K562 (cell line): Measurements from ENCODE around the gene LY6G5B. TPM values are rescaled to one million over a fixed set of nuclear protein-coding genes. Genes with fewer than 3 reads are reported as not detected.

ENCODE experiments used
- ATAC-seq: fragments of 200-7000 bp; cut with Tn5 transposase; 3 replicates; pipeline ENCODE4 v1.9.1; 2020; ENCODE audit warnings: moderate library complexity
- BruUV-seq: library from RNA; stranded (reverse); fragments of 400-500 nt; replicated peaks from 2 replicates; lab custom pipeline; 2021; lab: Mats Ljungman, UMichigan
- CTCF ChIA-PET: fragments of 300-600 bp; formaldehyde crosslinking; extraction: SDS; loops from one replicate; lab custom pipeline; 2021; ENCODE audit warnings: low intra/inter-chr PET ratio; lab: Yijun Ruan, JAX
- POLR2A ChIA-PET: fragments of 300-600, 350-650 bp; sonication (Branson Sonifier 250); formaldehyde crosslinking; extraction: SDS; loops from one replicate; lab custom pipeline; 2021; ENCODE audit warnings: antibody characterized with exemption, inconsistent platforms; lab: Yijun Ruan, JAX
- DNase-seq, 4 experiments: peaks; one replicate each; pipeline versions ENCODE4 v3.0.0 to v3.0.0-alpha.2; 2011 to 2018; ENCODE audit warnings: low spot score in 3 of 4, mixed read lengths in 3 of 4; ENCODE audit errors: extremely low read depth in 1 of 4
- FAIRE-seq: peaks from 2 replicates; lab custom pipeline; 2011; peaks lifted over from hg19 to GRCh38; lab: Jason Lieb, UNC
- H2AFZ ChIP-seq: 2 replicates; pipeline ENCODE4 v1.6.0; 2011; ENCODE audit warnings: low read depth, low read length, control low read depth, inconsistent platforms
- H3K27ac ChIP-seq: fragments of 200-600 bp; 3 replicates; pipeline ENCODE4 v1.8.0; 2011; ENCODE audit warnings: low read depth, mild to moderate bottlenecking, control low read depth, inconsistent platforms, low read length, moderate library complexity, mixed read lengths; ENCODE audit errors: extremely low read depth
- H3K27me3 ChIP-seq, 2 experiments: fragments of 300-600 bp in 1 of 2; 2 replicates in 1 of 2; 3 replicates in 1 of 2; pipeline versions ENCODE4 v1.6.0 to v1.8.0; 2011; ENCODE audit warnings: inconsistent platforms in 2 of 2, low read length in 2 of 2, mild to moderate bottlenecking in 1 of 2, mixed read lengths in 1 of 2, moderate library complexity in 1 of 2; ENCODE audit not compliant: control insufficient read depth in 2 of 2, insufficient read depth in 2 of 2
- H3K36me3 ChIP-seq: fragments of 300-600 bp; 3 replicates; pipeline ENCODE4 v1.8.0; 2011; ENCODE audit warnings: mild to moderate bottlenecking, low read length, inconsistent platforms; ENCODE audit not compliant: control insufficient read depth, insufficient read depth
- H3K4me1 ChIP-seq, 2 experiments: fragments of 200-600 bp in 1 of 2; replicated peaks in 1 of 2; 2 replicates in 1 of 2; 3 replicates in 1 of 2; pipeline versions ENCODE4 v1.5.1 to v1.8.0; 2011; ENCODE audit warnings: inconsistent platforms in 2 of 2, low read length in 2 of 2, mild to moderate bottlenecking in 1 of 2, mixed read lengths in 1 of 2, moderate library complexity in 1 of 2; ENCODE audit not compliant: control insufficient read depth in 2 of 2, insufficient read depth in 2 of 2
- H3K4me2 ChIP-seq: 2 replicates; pipeline ENCODE4 v1.6.1; 2011; ENCODE audit warnings: low read length, control low read depth, inconsistent platforms, mixed read lengths; ENCODE audit not compliant: insufficient read depth
- H3K4me3 ChIP-seq: fragments of 200-600 bp; sonication (generic), shearing (Covaris generic); 2 replicates; pipeline ENCODE4 v1.5.1; 2016; ENCODE audit warnings: control low read depth, inconsistent platforms
- H3K79me2 ChIP-seq: fragments of 200-600 bp; 3 replicates; pipeline ENCODE4 v1.8.0; 2011; ENCODE audit warnings: low read length, inconsistent platforms; ENCODE audit not compliant: control insufficient read depth, insufficient read depth
- H3K9ac ChIP-seq, 2 experiments: 2 replicates each; pipeline versions ENCODE4 v1.6.0 to v1.6.1; 2011; ENCODE audit warnings: low read depth in 2 of 2, low read length in 2 of 2, control low read depth in 1 of 2, inconsistent platforms in 1 of 2, mild to moderate bottlenecking in 1 of 2, mixed read lengths in 1 of 2; ENCODE audit not compliant: insufficient read depth in 1 of 2
- H3K9me1 ChIP-seq: one replicate; pipeline ENCODE4 v1.6.0; 2011; ENCODE audit warnings: inconsistent platforms, mild to moderate bottlenecking, low read length, moderate library complexity; ENCODE audit not compliant: control insufficient read depth, insufficient read depth
- H3K9me3 ChIP-seq: replicated peaks from 2 replicates; pipeline ENCODE4 v1.5.1; 2011; ENCODE audit warnings: low read depth, low read length, inconsistent platforms; ENCODE audit not compliant: control insufficient read depth, insufficient read depth
- H4K20me1 ChIP-seq: replicated peaks from 2 replicates; pipeline ENCODE4 v1.6.1; 2011; ENCODE audit warnings: low read length, inconsistent platforms, mixed read lengths; ENCODE audit not compliant: control insufficient read depth, insufficient read depth
- CBX2 ChIP-seq: fragments of 200-600 bp; sonication (generic); IDR thresholded peaks from one replicate; pipeline ENCODE4 v1.6.1; 2012; ENCODE audit warnings: mild to moderate bottlenecking, low read length, inconsistent platforms; ENCODE audit not compliant: insufficient read depth, poor library complexity, severe bottlenecking
- GABPB1 ChIP-seq: sonication (generic); formaldehyde crosslinking; IDR thresholded peaks from 2 replicates; pipeline ENCODE4 v1.8.0; 2022; ENCODE audit warnings: mild to moderate bottlenecking, missing genetic modification reagents
- MYC ChIP-seq, 2 experiments: fragments of 250-450 bp in 1 of 2; sonication (Bioruptor Pico) in 1 of 2; IDR thresholded peaks; 2 replicates each; pipeline versions ENCODE4 v1.5.1 to v1.6.1; 2012 to 2021; ENCODE audit warnings: low read depth in 2 of 2, borderline replicate concordance in 1 of 2, improper control_type of control experiment in 1 of 2, low read length in 1 of 2, mild to moderate bottlenecking in 1 of 2, moderate library complexity in 1 of 2
- ZNF830 ChIP-seq: fragments of 250-450 bp; sonication (Bioruptor Pico); IDR thresholded peaks from 2 replicates; pipeline ENCODE4 v1.5.0; 2021; ENCODE audit warnings: mild to moderate bottlenecking
- WGBS: fragments of 100-300 bp; shearing (Covaris generic); methylation state at CpG from one replicate; pipeline ENCODE4 v1.1.6; 2016; ENCODE audit warnings: low coverage, mixed read lengths; ENCODE audit not compliant: insufficient coverage; ENCODE audit errors: missing lambda C conversion rate; 5-methylcytosine and 5-hydroxymethylcytosine counted together
- in situ Hi-C: fragments of 300-500 bp; cut with MboI; formaldehyde crosslinking; loops from 4 replicates; pipeline ENCODE4 v1.15.0; 2018; ENCODE audit warnings: inconsistent platforms, mixed read lengths
- intact Hi-C: fragments of 100-400 bp; cut with micrococcal nuclease; formaldehyde crosslinking; loops from 2 replicates; pipeline ENCODE4 v1.14.2; 2022
- polyA plus RNA-seq, 8 experiments: library from polyadenylated mRNA; depleted of rRNA in 4 of 8; stranded (reverse) in 5 of 8; unstranded in 3 of 8; fragments of >200 nt; fragmentation: Nextera tagmentation in 2 of 8; fragmentation: Illumina TruSeq in 1 of 8; extraction: Ambion mirVana in 2 of 8; extraction: Trizol in 1 of 8; gene quantifications; 2 replicates each; pipeline versions ENCODE4 v1.2.1 to v1.2.3, GENCODE V29; 2011 to 2014; ENCODE audit warnings: inconsistent platforms in 1 of 8, missing spikeins in 1 of 8
- total RNA-seq, 7 experiments: library from RNA; depleted of rRNA in 6 of 7; stranded (reverse); fragments of >200 nt in 6 of 7; fragmentation: Illumina TruSeq in 2 of 7; extraction: Trizol in 2 of 7; gene quantifications; 2 replicates each; pipeline versions ENCODE4 v1.2.1 to v1.2.3, GENCODE V29; 2011 to 2021; ENCODE audit warnings: low replicate concordance in 1 of 7

Gene LY6G5B
- total and polyA plus RNA-seq, 9 of the 15 experiments (the other 6 are each of a cell fraction or from before 2014, with no cell fraction given): 6.0 to 27.0 (median 7.5) TPM

GRCh38 chr6:31719001-31719400 lies 49.2 kb downstream of the LY6G5B start:
- H3K27me3 ChIP-seq: no peaks in the 10 kb centered on the region
- peaks cover 21 to 23% of the 10 kb centered on the region in 2 experiments; a peak in 4 of 5 replicates for H3K4me1 ChIP-seq
- POLR2A ChIA-PET: interaction anchor here (0.5 to 15.0 kb wide), 6 partner anchors 7 to 97 kb away, joined by 3 to 223 read pairs (median 3); partner anchors contain the start of genes ABHD16A, CLIC1, HSPA1A and LY6G6D
- no peaks in the 10 kb centered on the region for H3K9me1 ChIP-seq
- no peak overlapping the region for H2AFZ ChIP-seq
- intact Hi-C loops: no loop called here
- H3K27ac ChIP-seq: no peak overlapping the region
- ATAC-seq: no peak
- no peaks in the 10 kb centered on the region for H3K36me3 ChIP-seq
- no peaks in the 10 kb centered on the region for H3K9me3 ChIP-seq
- peak overlapping the region in 1 of 2 experiments; percentile 69; a peak in 2 of 4 replicates for H3K9ac ChIP-seq
- in situ Hi-C loops: no loop called here
- CTCF ChIA-PET: no interaction called here
- H3K79me2 ChIP-seq: no peaks in the 10 kb centered on the region
- no peaks in the 10 kb centered on the region for H4K20me1 ChIP-seq
- FAIRE-seq: no peak
- DNase-seq: no peak
- TF ChIP-seq GABPB1 (CRISPR knock-in tag) (0 out of 2 replicates have a peak, but pooled peaks have one; percentile 33), MYC (IDR thresholded peaks at IDR 0.05; ENCODE audit: low read depth, low read length) (no peak), MYC (CRISPR knock-in tag; IDR thresholded peaks at IDR 0.05; ENCODE audit: borderline replicate concordance, low read depth) (no peak), ZNF830 (no peak), CBX2 (no peak)
- WGBS: 52% methylated on average over 6 of the region's 6 CpGs
- no TSS peak for BruUV-seq
- H3K4me3 ChIP-seq: no peak overlapping the region
- H3K4me2 ChIP-seq: no peak overlapping the region
